Thoracic aorta (tissue), 2 donors: ENCODE measurements around the gene SLC43A1. TPM values are rescaled to one million over a fixed set of nuclear protein-coding genes. Genes with fewer than 3 reads are reported as not detected.

Experiments used
- ATAC-seq: fragments of 150-250 bp; one replicate; pipeline ENCODE4 v1.8.0; 2017; ENCODE audit warnings: low read depth; ENCODE audit not compliant: insufficient number of reproducible peaks, low FRiP score
- DNase-seq: peaks from one replicate; pipeline ENCODE4 v3.0.0-alpha.2; 2020; ENCODE audit warnings: low spot score
- H3K27ac ChIP-seq, 2 donors: fragments of 200-600 bp; sonication (generic); 1 replicate in 1 of 2; 2 replicates in 1 of 2; pipeline ENCODE4 v1.5.1; 2016; ENCODE audit warnings: mild to moderate bottlenecking in 2 of 2, moderate library complexity in 2 of 2
- H3K27me3 ChIP-seq: fragments of 200-600 bp; sonication (generic); replicated peaks from 2 replicates; pipeline ENCODE4 v1.6.0; 2016; ENCODE audit warnings: mild to moderate bottlenecking; ENCODE audit not compliant: insufficient read depth
- H3K36me3 ChIP-seq: fragments of 200-600 bp; sonication (generic); one replicate; pipeline ENCODE4 v1.5.1; 2016
- H3K4me1 ChIP-seq, 2 donors: fragments of 200-600 bp; sonication (generic); 1 replicate in 1 of 2; 2 replicates in 1 of 2; pipeline versions ENCODE4 v1.5.1 to v1.6.0; 2016; ENCODE audit warnings: low read depth in 2 of 2, mild to moderate bottlenecking in 1 of 2; ENCODE audit not compliant: control insufficient read depth in 1 of 2
- H3K4me3 ChIP-seq: fragments of 200-600 bp; sonication (generic); 2 replicates; pipeline ENCODE4 v1.5.1; 2016; ENCODE audit warnings: mild to moderate bottlenecking
- H3K9me3 ChIP-seq: fragments of 200-600 bp; sonication (generic); 2 replicates; pipeline ENCODE4 v1.5.1; 2016
- CTCF ChIP-seq: fragments of 200-600 bp; sonication (generic); IDR thresholded peaks from one replicate; pipeline ENCODE4 v1.5.1; 2019; ENCODE audit warnings: antibody characterized with exemption
- total RNA-seq, 2 donors: library from RNA; depleted of rRNA; stranded (reverse); fragments of >200 nt; gene quantifications; one replicate each; pipeline versions ENCODE4 v1.1.0 to v1.2.3, GENCODE V29; 2016

Gene SLC43A1
- total RNA-seq, 2 donors from 2014 or later = 16.6 to 23.6 TPM

- no peak overlapping the region for H3K4me3 ChIP-seq
- peaks cover 6% of the 10 kb centered on the region for H3K27me3 ChIP-seq
Measured at GRCh38 chr11:57479911-57480310, 35.6 kb downstream of the SLC43A1 start.

GRCh38 chr11:57479021-57479663 lies 36.4 kb downstream of the SLC43A1 start:
- Histone ChIP-seq H3K9me3 (no peaks in the 10 kb centered on the region), H3K27me3 (peaks cover 10% of the 10 kb centered on the region), H3K4me1 (peaks cover 12 to 28% of the 10 kb centered on the region in 2 donors), H3K27ac (no peak overlapping the region), H3K36me3 (no peaks in the 10 kb centered on the region), H3K4me3 (no peak overlapping the region)
- DNase-seq (no peak), ATAC-seq (no peak)
- no peak for TF ChIP-seq CTCF

More at GRCh38 chr11:57479911-57480310, 35.6 kb downstream of the SLC43A1 start:
- no peak for TF ChIP-seq CTCF
- Histone ChIP-seq H3K4me1 (peaks cover 12 to 28% of the 10 kb centered on the region in 2 donors), H3K36me3 (peaks cover 4% of the 10 kb centered on the region), H3K9me3 (no peaks in the 10 kb centered on the region), H3K27ac (no peak overlapping the region)
- ATAC-seq (no peak), DNase-seq (no peak)

- ATAC-seq = no peak
- peaks cover 10% of the 10 kb centered on the region for H3K27me3 ChIP-seq
Measured at GRCh38 chr11:57477507-57478189, 37.9 kb downstream of the SLC43A1 start.

GRCh38 chr11:57476757-57477506 lies 38.6 kb downstream of the SLC43A1 start:
- no peak for DNase-seq
- H3K27ac ChIP-seq = no peak overlapping the region

More at GRCh38 chr11:57477507-57478189, 37.9 kb downstream of the SLC43A1 start:
- H3K4me1 ChIP-seq = peaks cover 6 to 21% of the 10 kb centered on the region in 2 donors
- TF ChIP-seq CTCF = no peak
- no peak for DNase-seq
- H3K27ac ChIP-seq = no peak overlapping the region
- H3K9me3 ChIP-seq = no peaks in the 10 kb centered on the region
- H3K4me3 ChIP-seq = no peak overlapping the region
- no peaks in the 10 kb centered on the region for H3K36me3 ChIP-seq

More at GRCh38 chr11:57476757-57477506, 38.6 kb downstream of the SLC43A1 start:
- H3K4me3 ChIP-seq = peak overlapping the region; percentile 75
- peaks cover 6 to 17% of the 10 kb centered on the region in 2 donors for H3K4me1 ChIP-seq
- no peak for ATAC-seq
- no peaks in the 10 kb centered on the region for H3K36me3 ChIP-seq
- peaks cover 4% of the 10 kb centered on the region for H3K27me3 ChIP-seq
- TF ChIP-seq CTCF = no peak
- H3K9me3 ChIP-seq = no peaks in the 10 kb centered on the region
